HepG2 (cell line): Measurements from ENCODE around the gene MPIG6B. TPM values are rescaled to one million over a fixed set of nuclear protein-coding genes. Genes with fewer than 3 reads are reported as not detected.

Source experiments
- CHCHD3 ChIP-seq: sonication (generic); formaldehyde crosslinking; IDR thresholded peaks from 2 replicates; pipeline ENCODE4 v1.8.0; 2022; ENCODE audit warnings: mild to moderate bottlenecking, missing genetic modification reagents, moderate library complexity
- EED ChIP-seq: sonication (generic); formaldehyde crosslinking; IDR thresholded peaks from 2 replicates; pipeline ENCODE4 v1.5.0; 2020; ENCODE audit warnings: mild to moderate bottlenecking, missing genetic modification reagents
- JUNB ChIP-seq: sonication (generic); formaldehyde crosslinking; IDR thresholded peaks from 2 replicates; pipeline ENCODE4 v1.8.0; 2022; ENCODE audit warnings: missing genetic modification reagents, mild to moderate bottlenecking, borderline replicate concordance
- LCORL ChIP-seq, 2 experiments: fragments of 450-650 bp in 1 of 2; sonication (generic) in 1 of 2; formaldehyde crosslinking in 1 of 2; IDR thresholded peaks; 2 replicates each; pipeline versions ENCODE4 v1.5.0 to v1.6.1; 2017 to 2020; ENCODE audit warnings: antibody characterized with exemption in 1 of 2, missing genetic modification reagents in 1 of 2
- NFE2 ChIP-seq: sonication (generic); formaldehyde crosslinking; IDR thresholded peaks from 2 replicates; pipeline ENCODE4 v1.4.0; 2020; ENCODE audit warnings: missing genetic modification reagents
- REPIN1 ChIP-seq: sonication (generic); formaldehyde crosslinking; IDR thresholded peaks from 2 replicates; pipeline ENCODE4 v1.8.0; 2022; ENCODE audit warnings: missing genetic modification reagents, low read depth, mild to moderate bottlenecking, borderline replicate concordance
- SRSF4 ChIP-seq: fragments of 200-400 bp; formaldehyde crosslinking; IDR thresholded peaks from one replicate; pipeline ENCODE4 v1.6.1; 2018; ENCODE audit warnings: mild to moderate bottlenecking, low read depth, low read length, moderate library complexity; ENCODE audit not compliant: poor library complexity, severe bottlenecking
- SRY ChIP-seq: sonication (generic); formaldehyde crosslinking; IDR thresholded peaks from 2 replicates; pipeline ENCODE4 v1.8.0; 2022; ENCODE audit warnings: mild to moderate bottlenecking, missing genetic modification reagents
- TCF7 ChIP-seq: sonication (generic); IDR thresholded peaks from 2 replicates; pipeline ENCODE4 v1.6.1; 2016; ENCODE audit warnings: antibody characterized with exemption, low read depth
- ZNF274 ChIP-seq: sonication (generic); formaldehyde crosslinking; IDR thresholded peaks from 2 replicates; pipeline ENCODE4 v1.5.1; 2020; ENCODE audit warnings: mild to moderate bottlenecking, missing genetic modification reagents
- ZNF619 ChIP-seq: sonication (generic); formaldehyde crosslinking; IDR thresholded peaks from 2 replicates; pipeline ENCODE4 v1.4.0; 2020; ENCODE audit warnings: mild to moderate bottlenecking, missing genetic modification reagents
- ZNF883 ChIP-seq: sonication (generic); formaldehyde crosslinking; IDR thresholded peaks from 2 replicates; pipeline ENCODE4 v1.5.1; 2020; ENCODE audit warnings: mild to moderate bottlenecking, missing genetic modification reagents; ENCODE audit errors: not compliant biosample characterization
- ZSCAN30 ChIP-seq: sonication (generic); formaldehyde crosslinking; IDR thresholded peaks from 2 replicates; pipeline ENCODE4 v1.5.0; 2020; ENCODE audit warnings: mild to moderate bottlenecking, missing genetic modification reagents
- polyA plus RNA-seq, 8 experiments: library from polyadenylated mRNA; depleted of rRNA in 3 of 8; stranded (reverse) in 7 of 8; unstranded in 1 of 8; fragments of >200 nt; fragmentation: Illumina TruSeq in 4 of 8; extraction: Trizol in 4 of 8; gene quantifications; 2 replicates each; pipeline versions ENCODE4 v1.2.1 to v1.2.3, GENCODE V29; 2011 to 2016; ENCODE audit warnings: low read depth in 4 of 8, missing spikeins in 1 of 8, mixed read lengths in 1 of 8; ENCODE audit not compliant: insufficient read depth in 1 of 8
- total RNA-seq, 5 experiments: library from RNA; depleted of rRNA; stranded (reverse); fragments of >200 nt; fragmentation: Illumina TruSeq; extraction: Trizol; gene quantifications; 2 replicates each; pipeline ENCODE4 v1.2.3, GENCODE V29; 2016; ENCODE audit warnings: low read depth in 1 of 5
- TF ChIP-seq, protein P1 (sequence below): sonication (generic); formaldehyde crosslinking; IDR thresholded peaks from 2 replicates; pipeline ENCODE4 v1.5.0; 2020; ENCODE audit warnings: mild to moderate bottlenecking, missing genetic modification reagents, borderline replicate concordance
- TF ChIP-seq, protein P2 (sequence below): sonication (generic); formaldehyde crosslinking; IDR thresholded peaks from 2 replicates; pipeline ENCODE4 v1.4.0; 2020; ENCODE audit warnings: mild to moderate bottlenecking, missing genetic modification reagents
- TF ChIP-seq, protein P3 (sequence below): sonication (generic); formaldehyde crosslinking; IDR thresholded peaks from 2 replicates; pipeline ENCODE4 v1.8.0; 2022; ENCODE audit warnings: mild to moderate bottlenecking, missing genetic modification reagents, moderate library complexity

The MPIG6B gene
- total and polyA plus RNA-seq, 2 of the 13 experiments (the other 11 are each of a cell fraction or from before 2014, with no cell fraction given), result not detected

- TF ChIP-seq, protein P1, sequence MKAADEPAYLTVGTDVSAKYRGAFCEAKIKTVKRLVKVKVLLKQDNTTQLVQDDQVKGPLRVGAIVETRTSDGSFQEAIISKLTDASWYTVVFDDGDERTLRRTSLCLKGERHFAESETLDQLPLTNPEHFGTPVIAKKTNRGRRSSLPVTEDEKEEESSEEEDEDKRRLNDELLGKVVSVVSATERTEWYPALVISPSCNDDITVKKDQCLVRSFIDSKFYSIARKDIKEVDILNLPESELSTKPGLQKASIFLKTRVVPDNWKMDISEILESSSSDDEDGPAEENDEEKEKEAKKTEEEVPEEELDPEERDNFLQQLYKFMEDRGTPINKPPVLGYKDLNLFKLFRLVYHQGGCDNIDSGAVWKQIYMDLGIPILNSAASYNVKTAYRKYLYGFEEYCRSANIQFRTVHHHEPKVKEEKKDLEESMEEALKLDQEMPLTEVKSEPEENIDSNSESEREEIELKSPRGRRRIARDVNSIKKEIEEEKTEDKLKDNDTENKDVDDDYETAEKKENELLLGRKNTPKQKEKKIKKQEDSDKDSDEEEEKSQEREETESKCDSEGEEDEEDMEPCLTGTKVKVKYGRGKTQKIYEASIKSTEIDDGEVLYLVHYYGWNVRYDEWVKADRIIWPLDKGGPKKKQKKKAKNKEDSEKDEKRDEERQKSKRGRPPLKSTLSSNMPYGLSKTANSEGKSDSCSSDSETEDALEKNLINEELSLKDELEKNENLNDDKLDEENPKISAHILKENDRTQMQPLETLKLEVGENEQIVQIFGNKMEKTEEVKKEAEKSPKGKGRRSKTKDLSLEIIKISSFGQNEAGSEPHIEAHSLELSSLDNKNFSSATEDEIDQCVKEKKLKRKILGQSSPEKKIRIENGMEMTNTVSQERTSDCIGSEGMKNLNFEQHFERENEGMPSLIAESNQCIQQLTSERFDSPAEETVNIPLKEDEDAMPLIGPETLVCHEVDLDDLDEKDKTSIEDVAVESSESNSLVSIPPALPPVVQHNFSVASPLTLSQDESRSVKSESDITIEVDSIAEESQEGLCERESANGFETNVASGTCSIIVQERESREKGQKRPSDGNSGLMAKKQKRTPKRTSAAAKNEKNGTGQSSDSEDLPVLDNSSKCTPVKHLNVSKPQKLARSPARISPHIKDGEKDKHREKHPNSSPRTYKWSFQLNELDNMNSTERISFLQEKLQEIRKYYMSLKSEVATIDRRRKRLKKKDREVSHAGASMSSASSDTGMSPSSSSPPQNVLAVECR (CRISPR knock-in tag), result peak; percentile 90
- 0 out of 2 replicates have a peak, but pooled peaks have one; percentile 43 for TF ChIP-seq ZNF619 (CRISPR knock-in tag)
- TF ChIP-seq SRY (CRISPR knock-in tag), result peak; percentile 82; the same call in 1 of the 2 replicates
- peak; percentile 49; the same call in 1 of the 2 replicates for TF ChIP-seq REPIN1 (CRISPR knock-in tag)
- no peak for TF ChIP-seq LCORL (IDR thresholded peaks at IDR 0.05)
- TF ChIP-seq LCORL (CRISPR knock-in tag; IDR thresholded peaks at IDR 0.05), result peak; percentile 89
- TF ChIP-seq ZNF274, result no peak; the same call in 1 of the 2 replicates
- no peak; the same call in none of the 2 replicates for TF ChIP-seq NFE2 (CRISPR knock-in tag)
- no peak for TF ChIP-seq SRSF4
- TF ChIP-seq EED, result no peak
- TF ChIP-seq JUNB (CRISPR knock-in tag), result peak; percentile 12; the same call in 1 of the 2 replicates
- peak; percentile 35 for TF ChIP-seq ZNF883 (CRISPR knock-in tag)
- no peak for TF ChIP-seq ZSCAN30 (CRISPR knock-in tag)
- TF ChIP-seq TCF7, result 0 out of 2 replicates have a peak, but pooled peaks have one; percentile 34
- no peak for TF ChIP-seq CHCHD3 (CRISPR knock-in tag)
- TF ChIP-seq, protein P2, sequence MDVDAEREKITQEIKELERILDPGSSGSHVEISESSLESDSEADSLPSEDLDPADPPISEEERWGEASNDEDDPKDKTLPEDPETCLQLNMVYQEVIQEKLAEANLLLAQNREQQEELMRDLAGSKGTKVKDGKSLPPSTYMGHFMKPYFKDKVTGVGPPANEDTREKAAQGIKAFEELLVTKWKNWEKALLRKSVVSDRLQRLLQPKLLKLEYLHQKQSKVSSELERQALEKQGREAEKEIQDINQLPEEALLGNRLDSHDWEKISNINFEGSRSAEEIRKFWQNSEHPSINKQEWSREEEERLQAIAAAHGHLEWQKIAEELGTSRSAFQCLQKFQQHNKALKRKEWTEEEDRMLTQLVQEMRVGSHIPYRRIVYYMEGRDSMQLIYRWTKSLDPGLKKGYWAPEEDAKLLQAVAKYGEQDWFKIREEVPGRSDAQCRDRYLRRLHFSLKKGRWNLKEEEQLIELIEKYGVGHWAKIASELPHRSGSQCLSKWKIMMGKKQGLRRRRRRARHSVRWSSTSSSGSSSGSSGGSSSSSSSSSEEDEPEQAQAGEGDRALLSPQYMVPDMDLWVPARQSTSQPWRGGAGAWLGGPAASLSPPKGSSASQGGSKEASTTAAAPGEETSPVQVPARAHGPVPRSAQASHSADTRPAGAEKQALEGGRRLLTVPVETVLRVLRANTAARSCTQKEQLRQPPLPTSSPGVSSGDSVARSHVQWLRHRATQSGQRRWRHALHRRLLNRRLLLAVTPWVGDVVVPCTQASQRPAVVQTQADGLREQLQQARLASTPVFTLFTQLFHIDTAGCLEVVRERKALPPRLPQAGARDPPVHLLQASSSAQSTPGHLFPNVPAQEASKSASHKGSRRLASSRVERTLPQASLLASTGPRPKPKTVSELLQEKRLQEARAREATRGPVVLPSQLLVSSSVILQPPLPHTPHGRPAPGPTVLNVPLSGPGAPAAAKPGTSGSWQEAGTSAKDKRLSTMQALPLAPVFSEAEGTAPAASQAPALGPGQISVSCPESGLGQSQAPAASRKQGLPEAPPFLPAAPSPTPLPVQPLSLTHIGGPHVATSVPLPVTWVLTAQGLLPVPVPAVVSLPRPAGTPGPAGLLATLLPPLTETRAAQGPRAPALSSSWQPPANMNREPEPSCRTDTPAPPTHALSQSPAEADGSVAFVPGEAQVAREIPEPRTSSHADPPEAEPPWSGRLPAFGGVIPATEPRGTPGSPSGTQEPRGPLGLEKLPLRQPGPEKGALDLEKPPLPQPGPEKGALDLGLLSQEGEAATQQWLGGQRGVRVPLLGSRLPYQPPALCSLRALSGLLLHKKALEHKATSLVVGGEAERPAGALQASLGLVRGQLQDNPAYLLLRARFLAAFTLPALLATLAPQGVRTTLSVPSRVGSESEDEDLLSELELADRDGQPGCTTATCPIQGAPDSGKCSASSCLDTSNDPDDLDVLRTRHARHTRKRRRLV (CRISPR knock-in tag), result no peak
- TF ChIP-seq, protein P3, sequence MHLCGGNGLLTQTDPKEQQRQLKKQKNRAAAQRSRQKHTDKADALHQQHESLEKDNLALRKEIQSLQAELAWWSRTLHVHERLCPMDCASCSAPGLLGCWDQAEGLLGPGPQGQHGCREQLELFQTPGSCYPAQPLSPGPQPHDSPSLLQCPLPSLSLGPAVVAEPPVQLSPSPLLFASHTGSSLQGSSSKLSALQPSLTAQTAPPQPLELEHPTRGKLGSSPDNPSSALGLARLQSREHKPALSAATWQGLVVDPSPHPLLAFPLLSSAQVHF, result no peak
Measured at GRCh38 chr6:31736021-31736767, 13.0 kb downstream of the MPIG6B start, which contains the start of gene CLIC1 (continued).
